Ectodermal cell (in vitro differentiated cells): ENCODE results near the gene ATP4B. TPM values are rescaled to one million over a fixed set of nuclear protein-coding genes. Genes with fewer than 3 reads are reported as not detected.

Source experiments
- H3K27ac ChIP-seq: 2 replicates; pipeline ENCODE4 v1.7.0; 2013; ENCODE audit warnings: mild to moderate bottlenecking, low read depth, low read length; ENCODE audit not compliant: insufficient read depth, poor library complexity, severe bottlenecking
- H3K27me3 ChIP-seq: 2 replicates; pipeline ENCODE4 v1.7.0; 2013; ENCODE audit warnings: mild to moderate bottlenecking, low read length; ENCODE audit not compliant: insufficient read depth, control insufficient read depth, poor library complexity, severe bottlenecking
- H3K36me3 ChIP-seq: one replicate; pipeline ENCODE4 v1.7.0; 2013; ENCODE audit warnings: low read length; ENCODE audit not compliant: control insufficient read depth, insufficient read depth
- H3K4me1 ChIP-seq: one replicate; pipeline ENCODE4 v1.7.0; 2013; ENCODE audit warnings: low read length; ENCODE audit not compliant: control insufficient read depth, insufficient read depth
- H3K4me3 ChIP-seq: 2 replicates; pipeline ENCODE4 v1.7.0; 2013; ENCODE audit warnings: low read depth, low read length, control low read depth; ENCODE audit not compliant: insufficient read depth
- H3K9me3 ChIP-seq: 2 replicates; pipeline ENCODE4 v1.7.0; 2013; ENCODE audit warnings: mild to moderate bottlenecking, low read length, moderate library complexity; ENCODE audit not compliant: control insufficient read depth
- WGBS, 2 experiments: methylation state at CpG; one replicate each; pipeline ENCODE4 v1.1.7; 2013; ENCODE audit warnings: missing lambda C conversion rate in 2 of 2; 5-methylcytosine and 5-hydroxymethylcytosine counted together
- polyA plus RNA-seq, 4 experiments: library from polyadenylated mRNA; stranded (reverse); fragments of 50-300 nt; gene quantifications; one replicate each; pipeline ENCODE4 v1.2.3, GENCODE V29; 2013

Gene ATP4B
- not detected for polyA plus RNA-seq (2013, experiment 1 of 4)
- not detected for polyA plus RNA-seq (2013, experiment 2 of 4)
- not detected for polyA plus RNA-seq (2013, experiment 3 of 4)
- polyA plus RNA-seq (2013, experiment 4 of 4), result not detected

DNA sequence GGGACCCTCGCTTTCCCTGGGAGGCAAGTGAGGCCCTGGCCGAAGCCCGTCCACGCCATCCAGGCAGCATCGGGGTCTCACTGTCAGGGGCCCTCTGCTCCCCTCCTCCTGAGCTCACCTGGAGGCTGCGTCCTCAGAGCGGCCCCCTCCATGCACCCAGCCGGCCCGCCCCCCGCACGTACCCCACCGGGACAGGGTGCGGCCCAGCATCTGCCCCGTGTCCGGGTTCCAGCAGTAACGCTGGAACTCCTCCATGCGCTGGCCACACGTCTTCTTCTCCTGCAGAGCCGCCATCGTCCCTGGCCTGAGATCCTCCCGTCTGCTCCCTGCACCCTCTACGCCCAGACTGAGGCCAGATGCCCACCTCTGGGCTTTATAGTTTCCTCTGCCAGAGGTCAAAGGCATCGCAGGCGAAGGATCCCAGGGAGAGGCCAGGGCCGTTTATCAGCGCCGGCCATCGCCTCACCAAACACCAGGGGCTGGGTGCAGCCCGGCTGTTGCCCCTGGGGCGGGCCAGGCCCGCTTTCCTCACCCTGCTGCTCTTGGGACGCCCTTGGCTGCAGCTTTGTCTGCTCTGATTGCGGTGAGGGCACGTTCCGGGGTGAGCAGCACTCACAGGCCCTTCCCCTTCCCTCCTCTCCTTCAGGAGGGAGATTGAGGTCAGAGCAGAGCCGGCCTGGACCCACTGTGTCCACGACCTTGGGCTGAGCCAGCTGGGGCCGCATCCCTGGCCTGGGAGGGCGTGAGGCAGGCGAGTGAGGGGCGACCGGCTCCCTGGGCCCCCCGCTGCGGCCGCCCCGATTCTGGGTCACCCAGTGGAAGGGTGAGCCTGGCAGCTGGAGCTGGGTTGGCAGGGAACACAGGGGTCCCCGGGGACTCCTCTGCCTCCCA lies at the start of gene ATP4B:
ATP4B (minus strand) TSS at position 348 of the 891 bp plus-strand sequence; CDS start at position 294, 54 bp downstream.
- Histone ChIP-seq H3K9me3 (no peaks in the 10 kb centered on the region), H3K4me3 (no peak within 1 kb of the TSS), H3K27ac (no peak within 1 kb of the TSS), H3K27me3 (no peaks in the 10 kb centered on the region), H3K4me1 (no peaks in the 10 kb centered on the region), H3K36me3 (no peaks in the 10 kb centered on the region)
- WGBS, 2 experiments, result 93 to 95% methylated on average over 47 of the region's 47 CpGs

DNA sequence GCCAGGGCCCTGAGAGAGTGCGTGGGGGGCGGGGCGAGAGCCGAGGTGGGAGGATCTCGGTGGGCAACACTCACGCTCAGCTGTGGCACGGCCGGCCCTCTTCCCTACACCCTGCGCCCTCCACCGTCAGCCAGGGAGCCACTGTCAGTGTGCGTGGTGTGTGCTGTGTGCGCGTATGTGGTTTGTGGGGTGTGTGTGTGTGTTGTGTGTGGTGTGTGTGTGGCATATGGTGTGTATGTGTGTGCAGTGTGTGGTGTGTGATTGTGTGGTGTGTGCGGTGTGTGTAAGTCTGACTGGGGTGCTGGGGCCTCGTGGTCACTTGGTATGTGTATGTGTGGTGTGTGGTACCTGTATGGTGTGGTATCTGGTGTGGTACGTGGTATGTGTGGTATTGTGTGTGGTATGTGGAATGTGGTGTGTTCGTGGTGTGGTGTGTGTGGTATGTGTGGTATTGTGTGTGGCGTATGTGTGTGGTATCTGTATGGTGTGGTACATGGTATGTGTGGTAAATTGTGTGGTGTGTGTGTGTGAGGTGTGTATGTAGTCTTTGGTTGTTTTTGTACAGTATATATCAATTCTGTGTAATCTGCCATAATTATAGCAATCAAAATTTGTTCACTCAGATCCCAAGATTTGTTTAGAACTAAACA lies 14.1 kb upstream of the ATP4B start:
- WGBS, 2 experiments, result 86 to 89% methylated on average over 18 of the region's 18 CpGs
- Histone ChIP-seq H3K27me3 (no peaks in the 10 kb centered on the region), H3K36me3 (no peaks in the 10 kb centered on the region)

DNA sequence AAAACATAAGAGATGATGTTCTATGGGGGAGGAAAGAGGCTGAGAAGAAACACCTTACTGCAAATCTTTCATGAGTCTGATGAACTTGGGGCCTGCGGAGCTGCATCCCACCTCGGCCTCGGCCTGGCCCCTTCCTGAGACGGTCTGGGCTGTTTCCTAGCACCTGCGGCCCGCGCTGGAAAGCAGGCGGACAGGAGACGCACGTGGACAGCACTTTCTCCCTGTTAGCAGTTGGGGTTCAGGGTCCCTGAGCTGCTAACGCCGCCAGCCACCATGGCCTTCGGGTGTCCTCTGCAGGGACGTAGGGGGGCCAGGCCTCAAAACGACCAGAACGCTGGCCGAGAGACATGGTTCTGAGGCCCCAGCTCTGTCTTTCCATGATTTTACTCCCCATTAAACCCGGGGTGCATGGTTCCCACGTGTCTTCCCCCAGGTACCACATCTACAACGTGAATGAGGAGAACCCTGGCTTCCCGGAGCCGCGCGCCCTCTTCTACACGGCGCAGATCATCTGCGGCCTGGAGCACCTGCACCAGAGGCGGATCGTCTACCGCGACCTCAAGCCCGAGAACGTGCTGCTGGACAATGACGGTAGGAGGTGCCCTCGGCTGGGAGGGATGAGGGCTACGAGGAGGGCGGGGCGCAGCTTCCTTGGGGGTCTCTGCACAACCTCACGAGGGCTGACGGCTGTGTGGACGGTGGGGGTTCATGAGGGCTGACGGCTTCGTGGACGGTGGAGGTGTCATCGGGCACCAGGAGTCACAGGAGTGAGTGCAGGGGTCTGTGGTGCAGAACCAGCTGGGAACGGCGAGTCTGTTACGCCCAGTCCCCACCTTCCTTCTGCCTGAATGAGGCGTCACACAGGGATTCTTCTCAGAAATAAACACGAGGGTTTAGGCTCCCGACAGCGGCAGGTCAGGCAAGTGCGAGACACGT lies 13.3 kb upstream of the ATP4B start:
- Histone ChIP-seq H3K9me3 (no peaks in the 10 kb centered on the region), H3K36me3 (no peaks in the 10 kb centered on the region), H3K4me1 (no peaks in the 10 kb centered on the region), H3K27me3 (no peaks in the 10 kb centered on the region), H3K4me3 (no peak overlapping the region), H3K27ac (no peak overlapping the region)
- WGBS, 2 experiments, result 93 to 94% methylated on average over 54 of the region's 54 CpGs

More for the DNA sequence above, 14.1 kb upstream of the ATP4B start:
- no peaks in the 10 kb centered on the region for H3K9me3 ChIP-seq
- H3K4me3 ChIP-seq, result no peak overlapping the region
- no peak overlapping the region for H3K27ac ChIP-seq
- H3K4me1 ChIP-seq, result no peaks in the 10 kb centered on the region

DNA sequence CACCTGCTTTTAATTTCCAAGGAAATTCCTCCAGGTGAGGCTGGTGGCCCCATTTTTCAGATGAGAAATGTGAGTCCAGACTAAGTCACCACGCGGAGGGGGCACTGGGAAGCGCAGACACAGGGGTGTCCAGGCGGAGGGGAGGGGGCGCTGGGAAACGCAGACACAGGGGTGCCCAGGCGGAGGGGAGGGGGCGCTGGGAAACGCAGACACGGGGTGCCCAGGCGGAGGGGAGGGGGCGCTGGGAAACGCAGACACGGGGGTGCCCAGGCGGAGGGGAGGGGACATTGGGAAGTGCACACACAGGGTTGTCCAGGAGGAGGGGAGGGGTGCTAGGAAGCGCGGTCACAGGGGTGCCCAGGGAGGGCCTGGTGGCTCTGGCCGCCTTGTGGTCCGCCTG lies 12.5 kb upstream of the ATP4B start:
- no peaks in the 10 kb centered on the region for H3K4me1 ChIP-seq
- no peaks in the 10 kb centered on the region for H3K36me3 ChIP-seq
- H3K4me3 ChIP-seq, result no peak overlapping the region
- no peak overlapping the region for H3K27ac ChIP-seq
- H3K9me3 ChIP-seq, result no peaks in the 10 kb centered on the region
- 93 to 94% methylated on average over 19 of the region's 19 CpGs for WGBS, 2 experiments
- H3K27me3 ChIP-seq, result no peaks in the 10 kb centered on the region

DNA sequence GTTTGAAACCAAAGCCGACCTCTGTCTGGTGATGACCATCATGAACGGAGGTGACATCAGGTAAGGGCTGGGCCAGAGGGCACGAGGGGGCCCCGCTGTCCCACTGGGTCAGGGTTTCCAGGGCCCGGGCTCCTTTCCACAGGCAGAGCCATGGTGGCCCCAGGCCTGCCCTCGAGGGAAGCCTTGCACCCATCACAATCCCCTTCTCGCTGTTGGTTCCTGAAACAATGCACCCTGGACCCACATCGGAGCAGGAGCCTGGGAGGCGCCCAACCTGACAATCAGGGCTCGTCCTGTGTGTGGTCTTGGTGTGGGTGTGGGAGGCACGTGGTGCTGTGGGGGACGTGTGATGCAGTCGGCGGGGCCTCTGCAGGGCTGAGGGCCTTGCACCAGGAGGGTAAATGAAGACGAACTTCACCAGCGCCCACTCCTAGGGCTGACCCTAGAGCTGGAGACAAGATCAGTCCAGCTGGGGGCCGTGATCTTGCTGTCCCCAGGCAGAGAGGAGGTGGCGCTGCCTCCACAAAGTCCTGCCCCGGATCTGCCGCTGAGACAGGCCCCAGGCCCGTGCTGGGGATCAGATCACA lies 11.8 kb upstream of the ATP4B start:
- WGBS, 2 experiments, result 90 to 91% methylated on average over 21 of the region's 21 CpGs
- H3K4me3 ChIP-seq, result no peak overlapping the region

DNA sequence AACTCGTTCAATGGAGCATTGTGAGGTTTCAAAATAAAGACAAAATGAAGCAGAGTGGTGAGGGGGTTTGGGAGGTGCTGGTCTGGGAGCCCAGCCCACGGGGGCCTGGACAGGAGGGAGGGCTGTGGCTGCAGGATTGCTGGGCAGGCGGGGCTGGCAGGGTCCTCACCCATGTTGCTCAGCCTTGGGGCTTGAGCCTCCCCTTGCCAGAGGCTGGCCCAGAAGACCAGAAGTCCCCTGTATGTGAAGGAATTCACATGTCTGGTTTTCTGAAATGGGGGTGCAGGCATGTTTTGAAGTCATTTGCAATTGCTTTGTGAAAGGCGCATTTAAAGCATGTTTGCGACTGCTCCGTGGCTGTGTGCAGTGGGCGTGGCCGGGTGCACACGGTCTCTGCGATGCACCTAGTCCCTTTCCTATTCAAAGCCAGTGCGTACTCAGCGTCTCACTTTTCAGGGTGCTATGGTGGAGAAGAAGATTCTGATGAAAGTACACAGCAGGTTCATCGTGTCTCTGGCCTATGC lies 11.3 kb upstream of the ATP4B start:
- whole genome bisulfite sequencing, 2 experiments, result 88 to 89% methylated on average over 13 of the region's 13 CpGs
- Histone ChIP-seq H3K4me3 (no peak overlapping the region), H3K4me1 (no peaks in the 10 kb centered on the region), H3K27me3 (no peaks in the 10 kb centered on the region), H3K9me3 (no peaks in the 10 kb centered on the region), H3K36me3 (no peaks in the 10 kb centered on the region), H3K27ac (no peak overlapping the region)

More for the DNA sequence above, 11.8 kb upstream of the ATP4B start:
- H3K36me3 ChIP-seq, result no peaks in the 10 kb centered on the region
- no peak overlapping the region for H3K27ac ChIP-seq
- H3K27me3 ChIP-seq, result no peaks in the 10 kb centered on the region
- no peaks in the 10 kb centered on the region for H3K4me1 ChIP-seq
- H3K9me3 ChIP-seq, result no peaks in the 10 kb centered on the region

DNA sequence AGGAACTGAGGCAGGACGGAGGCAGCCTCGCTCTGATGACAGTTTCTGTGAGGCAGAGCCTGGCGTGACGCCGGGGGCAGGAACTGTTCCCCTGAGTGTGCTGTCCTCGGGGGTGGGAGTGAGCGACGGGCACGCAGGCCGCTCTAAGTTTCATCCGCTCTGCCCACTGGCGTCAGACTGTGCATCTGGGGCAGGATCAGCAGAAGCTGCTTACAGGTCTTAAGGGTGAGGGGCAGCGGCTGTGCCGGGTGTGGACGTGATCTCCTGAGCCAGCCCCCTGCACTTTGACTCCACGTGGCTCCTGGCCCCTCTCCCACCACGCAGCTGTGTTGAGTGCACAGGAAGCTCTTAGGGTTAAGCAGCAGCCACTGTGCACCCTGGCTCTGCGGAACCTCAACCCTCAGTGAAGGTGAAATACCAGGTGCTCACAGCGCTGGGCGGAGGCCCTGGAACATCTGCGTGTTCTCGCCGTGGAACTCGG lies 10.5 kb upstream of the ATP4B start:
- Histone ChIP-seq H3K4me1 (no peaks in the 10 kb centered on the region), H3K4me3 (no peak overlapping the region), H3K9me3 (no peaks in the 10 kb centered on the region), H3K27me3 (no peaks in the 10 kb centered on the region), H3K36me3 (no peaks in the 10 kb centered on the region), H3K27ac (no peak overlapping the region)
- 93% methylated on average over 24 of the region's 24 CpGs for WGBS, 2 experiments

DNA sequence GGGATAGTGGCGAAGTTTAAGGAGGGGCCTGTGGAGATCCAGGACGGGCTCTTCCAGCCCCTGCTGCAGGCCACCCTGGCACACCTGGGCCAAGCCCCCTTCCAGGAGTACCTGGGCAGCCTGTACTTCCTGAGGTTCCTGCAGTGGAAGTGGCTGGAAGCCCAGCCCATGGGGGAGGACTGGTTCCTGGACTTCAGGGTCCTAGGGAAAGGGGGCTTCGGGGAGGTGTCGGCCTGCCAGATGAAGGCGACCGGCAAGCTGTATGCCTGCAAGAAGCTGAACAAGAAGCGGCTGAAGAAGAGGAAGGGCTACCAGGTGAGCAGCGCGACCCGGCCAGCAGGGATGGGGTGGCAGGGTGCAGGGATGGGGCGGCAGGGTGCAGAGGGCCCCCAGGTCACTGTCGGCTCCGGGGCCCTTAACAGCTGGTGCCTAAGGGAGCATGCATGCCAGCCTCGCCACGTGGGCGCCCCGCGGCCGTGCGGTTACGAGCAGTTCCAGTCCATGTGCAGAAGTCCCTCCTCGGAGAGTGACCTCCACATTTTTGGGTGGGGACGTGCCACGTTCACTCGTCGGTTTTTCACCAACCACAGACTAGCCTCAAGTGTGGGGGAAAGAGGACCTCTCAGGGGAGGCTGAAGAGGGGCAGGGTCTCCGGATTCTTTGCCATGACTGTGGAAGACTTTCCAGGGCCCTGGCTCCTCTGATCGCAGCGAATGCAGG lies 9.9 kb upstream of the ATP4B start:
- H3K27me3 ChIP-seq, result no peaks in the 10 kb centered on the region
- no peak overlapping the region for H3K27ac ChIP-seq
- 93 to 96% methylated on average over 29 of the region's 29 CpGs for WGBS, 2 experiments
- no peaks in the 10 kb centered on the region for H3K9me3 ChIP-seq
- no peak overlapping the region for H3K4me3 ChIP-seq
- no peaks in the 10 kb centered on the region for H3K36me3 ChIP-seq
- no peaks in the 10 kb centered on the region for H3K4me1 ChIP-seq
